T-helper 2 cell treated with Interferon-gamma antibody and Interleukin-4, amounts not matched to agents 100 ng/mL and 5 ng/mL, for 36 hours (primary cell): Measurements from ENCODE around the gene ARF6. TPM values are rescaled to one million over a fixed set of nuclear protein-coding genes. Genes with fewer than 3 reads are reported as not detected.
"Not testable (repeated sequence)": the region's sequence is repeated elsewhere in the genome, so short reads cannot be mapped to it uniquely, and the experiment has no call there.

ENCODE experiments used
- intact Hi-C: fragments of 100-400 bp; cut with micrococcal nuclease; formaldehyde crosslinking; loops from one replicate; pipeline ENCODE4 v1.15.1; 2023
- total RNA-seq: library from RNA; stranded (reverse); gene quantifications from 2 replicates; pipeline ENCODE4 v1.2.3, GENCODE V29; 2022

Gene ARF6
- total RNA-seq, 1 donor from 2014 or later = 145 TPM

DNA sequence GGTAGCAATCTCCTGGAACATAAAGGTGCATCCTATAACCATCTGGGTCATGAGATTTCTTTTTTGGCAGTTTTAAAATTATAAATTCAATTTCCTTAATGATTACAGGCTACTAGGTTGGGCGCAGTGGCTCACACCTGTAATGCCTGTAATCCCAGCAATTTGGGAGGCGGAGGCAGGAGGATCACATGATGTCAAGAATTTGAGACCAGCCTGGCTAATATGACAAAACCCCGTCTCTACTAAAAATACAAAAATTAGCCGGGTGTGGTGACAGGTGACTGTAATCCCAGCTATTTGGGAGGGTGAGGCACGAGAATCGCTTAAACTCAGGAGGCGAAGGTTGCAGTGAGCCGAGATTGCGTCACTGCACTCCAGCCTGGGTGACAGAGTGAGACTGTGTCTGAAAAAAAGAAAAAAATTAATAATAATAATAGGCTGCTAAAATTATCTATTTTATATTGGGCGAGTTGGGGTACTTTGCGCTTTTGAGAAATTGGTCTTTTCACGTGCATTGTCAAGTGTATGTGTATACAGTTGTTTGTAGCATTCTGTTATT is 17.2 kb upstream of the ARF6 start:
- intact Hi-C loops = no loop called here

GRCh38 chr14:49876563-49877127 is 16.2 kb upstream of the ARF6 start:
- intact Hi-C loops = no loop called here

DNA sequence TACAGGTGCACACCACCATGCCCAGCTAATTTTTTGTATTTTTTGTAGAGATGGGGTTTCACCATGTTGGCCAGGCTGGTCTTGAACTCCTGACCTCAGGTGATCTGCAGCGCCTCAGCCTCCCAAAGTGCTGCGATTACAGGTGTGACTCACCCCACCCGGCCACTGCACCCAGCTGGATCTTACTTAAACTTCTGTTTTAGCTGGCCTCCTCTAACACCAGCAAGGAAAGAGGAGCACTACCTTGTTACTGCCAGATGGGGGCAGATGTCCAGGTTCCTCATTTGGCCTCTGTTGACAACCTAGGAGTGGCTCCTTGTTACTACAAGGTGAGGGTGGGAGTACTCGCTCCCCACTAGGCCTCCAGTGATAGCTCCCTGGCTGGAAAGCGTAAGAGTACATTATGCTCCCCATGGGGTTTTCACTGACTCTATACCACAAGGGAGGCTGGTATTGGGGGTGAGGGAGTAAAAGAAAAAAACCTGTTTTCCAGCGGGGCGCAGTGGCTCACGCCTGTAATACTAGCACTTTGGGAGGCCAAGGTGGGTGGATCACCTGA is 13.2 kb upstream of the ARF6 start:
- intact Hi-C loops = loop anchor here (1.0 kb wide), 2 partner anchors 13 to 226 kb away; no protein-coding TSS in a partner anchor

GRCh38 chr14:49880267-49881064 is 12.4 kb upstream of the ARF6 start:
- intact Hi-C loops = no loop called here

DNA sequence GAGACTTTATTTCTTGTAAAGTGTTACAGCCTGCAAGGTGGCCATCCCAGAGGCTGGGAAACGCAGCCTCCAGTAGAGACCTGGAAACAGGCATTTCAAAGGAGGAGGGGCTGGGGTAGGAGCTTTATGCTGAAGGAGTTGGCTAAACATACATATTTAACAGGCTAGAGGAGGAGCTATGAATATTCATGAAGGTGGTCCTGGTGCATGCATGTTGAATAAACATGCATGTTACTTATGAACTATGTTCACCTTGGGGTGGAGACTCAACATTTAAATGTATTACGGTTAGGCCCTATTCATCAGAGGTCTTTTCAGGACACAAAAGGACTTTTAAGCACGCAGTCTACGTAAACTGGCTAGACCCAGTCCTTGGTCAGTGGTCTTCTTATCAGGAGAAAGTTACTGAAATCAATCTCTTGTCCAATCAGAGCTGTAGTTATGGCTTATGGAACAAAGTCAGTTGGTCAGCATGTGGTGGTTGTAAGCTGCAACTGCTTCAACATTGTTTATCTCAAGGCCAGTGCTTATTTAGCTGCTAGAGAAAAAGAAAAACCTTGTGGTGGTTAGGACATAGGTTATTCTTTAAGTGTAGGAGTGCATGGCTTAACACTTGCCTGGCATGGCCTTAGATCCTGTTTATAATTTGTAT is 11.4 kb upstream of the ARF6 start:
- intact Hi-C loops = no loop called here

DNA sequence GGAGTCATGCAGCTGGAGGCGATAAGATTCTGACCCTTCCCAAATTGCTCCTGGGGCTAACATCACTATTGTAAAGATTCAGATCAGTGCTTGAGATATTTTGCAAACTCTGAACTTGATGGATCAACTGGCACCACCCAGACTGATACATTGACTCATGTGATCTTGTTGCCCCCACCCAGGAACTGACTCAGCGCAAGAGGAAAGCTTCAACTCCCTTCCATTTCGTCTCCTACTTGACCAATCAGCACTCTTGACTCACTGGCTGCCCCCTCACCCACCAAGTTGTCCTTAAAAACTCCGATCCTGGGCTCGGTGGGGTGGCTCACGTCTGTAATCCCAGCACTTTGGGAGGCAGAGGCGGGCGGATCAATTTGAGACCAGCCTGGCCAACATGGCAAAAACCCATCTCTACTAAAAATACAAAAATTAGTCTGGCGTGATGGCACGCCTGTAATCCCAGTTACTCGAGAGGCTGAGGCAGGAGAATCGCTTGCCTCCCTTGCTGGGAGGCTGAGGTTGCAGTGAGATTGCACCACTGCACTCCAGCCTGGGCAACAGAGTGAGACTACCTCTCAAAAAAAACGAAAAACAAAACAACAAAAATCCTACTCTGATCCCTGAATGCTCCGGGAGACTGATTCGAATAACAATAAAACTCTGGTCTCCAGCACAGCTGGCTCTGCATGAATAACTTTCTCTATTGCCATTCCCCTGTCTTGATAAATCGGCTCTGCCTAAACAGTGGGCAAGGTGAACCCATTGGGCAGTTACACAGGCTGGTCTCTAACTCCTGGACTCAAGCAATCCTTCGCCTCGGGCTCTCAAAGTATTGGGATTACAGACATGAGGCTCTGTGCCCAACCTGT is 9.8 kb upstream of the ARF6 start:
- intact Hi-C loops = no loop called here

GRCh38 chr14:49886523-49886922 is 6.4 kb upstream of the ARF6 start:
- intact Hi-C loops = no loop called here

- intact Hi-C loops = no loop called here
Measured at GRCh38 chr14:49888293-49888692, 4.6 kb upstream of the ARF6 start.

DNA sequence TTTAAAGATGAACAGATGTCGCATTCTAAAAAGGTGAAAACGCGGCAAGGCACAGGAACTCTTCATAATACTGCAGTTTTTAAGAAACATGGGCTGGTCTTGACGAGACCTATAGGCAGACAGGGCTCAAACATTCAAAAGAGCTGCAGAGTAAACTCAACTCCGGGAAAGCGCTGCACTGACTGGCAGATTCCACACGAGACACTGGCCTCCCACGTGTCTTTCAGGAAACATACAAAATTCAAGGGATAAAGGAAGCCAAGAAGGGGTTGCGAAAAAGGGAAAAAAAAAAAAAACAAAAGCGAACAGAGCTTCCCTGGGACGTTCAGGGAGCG is 614 bp upstream of the ARF6 start:
- intact Hi-C loops = loop anchor here (1.0 to 2.0 kb wide), 10 partner anchors 13 to 339 kb away; partner anchors contain the start of genes SOS2 and VCPKMT

- intact Hi-C loops = loop anchor here (2.0 kb wide), 4 partner anchors 31 to 337 kb away; partner anchors contain the start of gene SOS2
Measured at GRCh38 chr14:49893309-49894213, 679 bp downstream of the ARF6 start.

- intact Hi-C loops = not testable (repeated sequence)
Measured at GRCh38 chr14:49894214-49895107, 1.6 kb downstream of the ARF6 start.

DNA sequence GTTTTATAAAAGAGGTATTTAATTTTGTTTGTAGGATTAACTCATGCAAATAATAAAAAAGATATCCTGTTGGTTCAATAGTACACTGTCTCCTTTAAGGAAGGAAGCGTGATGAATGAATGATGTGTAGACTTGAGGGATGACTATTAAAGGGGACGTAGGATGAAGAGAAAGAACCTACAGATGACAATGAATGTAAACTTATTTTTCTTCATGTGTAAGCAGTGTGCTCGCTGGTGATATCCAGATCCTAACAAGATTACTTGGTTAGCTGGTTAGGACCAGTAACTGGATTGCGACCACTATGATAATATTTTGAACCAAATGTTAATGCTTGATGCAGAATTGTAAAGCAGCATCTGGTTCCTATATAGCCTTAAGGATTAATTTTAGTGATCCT is 2.6 kb downstream of the ARF6 start:
- intact Hi-C loops = no loop called here

- intact Hi-C loops = not testable (repeated sequence)
Measured at GRCh38 chr14:49896272-49896671, 3.4 kb downstream of the ARF6 start.

- intact Hi-C loops = no loop called here
Measured at GRCh38 chr14:49896966-49897365, 4.1 kb downstream of the ARF6 start.

GRCh38 chr14:49897414-49897813 is 4.5 kb downstream of the ARF6 start:
- intact Hi-C loops = no loop called here

DNA sequence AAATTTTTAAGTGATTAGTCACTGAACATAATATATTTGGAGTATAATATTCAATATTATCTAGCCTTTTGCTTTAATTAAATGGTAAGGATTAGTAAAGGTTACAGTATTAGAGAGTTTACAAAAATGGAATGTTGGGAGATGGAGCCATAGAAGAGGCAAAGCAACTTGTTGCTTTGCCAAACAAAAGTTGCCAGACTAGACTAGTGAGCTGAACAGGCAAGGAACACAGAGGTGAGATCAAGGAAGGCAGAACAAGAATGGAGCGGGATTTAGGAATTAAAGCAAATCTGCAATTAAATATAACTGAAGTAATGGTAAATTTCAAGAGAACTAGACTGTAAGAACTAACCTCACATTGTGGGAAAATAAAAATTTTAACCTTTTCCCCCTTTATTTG is 5.1 kb downstream of the ARF6 start:
- intact Hi-C loops = no loop called here

DNA sequence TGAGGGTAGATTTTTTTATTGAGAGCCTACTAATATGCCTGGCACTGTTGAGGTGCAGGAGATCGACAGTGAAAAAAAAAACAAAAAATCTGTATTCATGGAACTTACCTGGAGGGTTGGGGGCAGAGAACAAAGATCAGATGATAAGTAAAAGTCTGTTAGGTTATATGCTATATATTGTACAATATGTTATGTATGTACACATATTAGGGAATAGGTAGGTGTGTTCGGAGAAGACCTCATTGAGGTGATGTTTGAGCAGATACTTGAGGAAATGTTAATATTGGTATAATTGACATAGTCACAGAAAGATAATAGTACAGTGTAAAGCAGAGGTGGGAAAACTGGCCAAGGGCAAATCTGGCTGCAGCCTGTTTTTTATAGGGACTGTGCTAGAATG is 5.6 kb downstream of the ARF6 start:
- intact Hi-C loops = no loop called here

GRCh38 chr14:49900973-49901372 is 8.1 kb downstream of the ARF6 start:
- intact Hi-C loops = no loop called here
